Astrocyte (in vitro differentiated cells and primary cell): Measurements from ENCODE around the gene TMPRSS6. TPM values are rescaled to one million over a fixed set of nuclear protein-coding genes. Genes with fewer than 3 reads are reported as not detected.

Source experiments
- DNase-seq: peaks from one replicate; pipeline ENCODE4 v3.0.0-alpha.2; 2010; ENCODE audit warnings: low read depth
- FAIRE-seq: peaks from 2 replicates; lab custom pipeline; 2011; peaks lifted over from hg19 to GRCh38; lab: Jason Lieb, UNC
- H2AFZ ChIP-seq: 2 replicates; pipeline ENCODE4 v1.6.0; 2012; ENCODE audit warnings: low read depth, low read length, inconsistent platforms
- H3K27ac ChIP-seq: 2 replicates; pipeline ENCODE4 v1.5.1; 2011; ENCODE audit warnings: low read depth, low read length, inconsistent platforms
- H3K27me3 ChIP-seq: 2 replicates; pipeline ENCODE4 v1.6.0; 2011; ENCODE audit warnings: low read length, inconsistent platforms; ENCODE audit not compliant: insufficient read depth
- H3K36me3 ChIP-seq: 2 replicates; pipeline ENCODE4 v1.5.1; 2011; ENCODE audit warnings: low read length, inconsistent platforms; ENCODE audit not compliant: insufficient read depth
- H3K4me1 ChIP-seq: 2 replicates; pipeline ENCODE4 v1.5.1; 2011; ENCODE audit warnings: low read length, inconsistent platforms; ENCODE audit not compliant: insufficient read depth
- H3K4me2 ChIP-seq: 2 replicates; pipeline ENCODE4 v1.6.0; 2012; ENCODE audit warnings: low read length, inconsistent platforms
- H3K4me3 ChIP-seq: 2 replicates; pipeline ENCODE4 v1.5.1; 2011; ENCODE audit warnings: low read depth, mild to moderate bottlenecking, low read length, inconsistent platforms; ENCODE audit not compliant: insufficient read depth
- H3K79me2 ChIP-seq: 2 replicates; pipeline ENCODE4 v1.6.0; 2012; ENCODE audit warnings: mild to moderate bottlenecking, low read length, inconsistent platforms; ENCODE audit not compliant: insufficient read depth
- H3K9ac ChIP-seq: 2 replicates; pipeline ENCODE4 v1.6.0; 2012; ENCODE audit warnings: mild to moderate bottlenecking, low read length, inconsistent platforms
- H3K9me3 ChIP-seq: 2 replicates; pipeline ENCODE4 v1.5.1; 2012; ENCODE audit warnings: low read depth, mild to moderate bottlenecking, low read length, inconsistent platforms; ENCODE audit not compliant: insufficient read depth
- H4K20me1 ChIP-seq: 2 replicates; pipeline ENCODE4 v1.6.0; 2012; ENCODE audit warnings: low read length, inconsistent platforms; ENCODE audit not compliant: insufficient read depth
- H3K27ac Mint-ChIP-seq: one replicate; pipeline ENCODE4 v1.8.0; 2021; ENCODE audit warnings: mild to moderate bottlenecking, mixed read lengths; ENCODE audit not compliant: unreplicated experiment
- H3K27me3 Mint-ChIP-seq: one replicate; pipeline ENCODE4 v1.8.0; 2021; ENCODE audit warnings: low read depth, mixed read lengths; ENCODE audit not compliant: unreplicated experiment
- H3K36me3 Mint-ChIP-seq: one replicate; pipeline ENCODE4 v1.8.0; 2021; ENCODE audit warnings: low read depth, mixed read lengths; ENCODE audit not compliant: unreplicated experiment
- H3K4me1 Mint-ChIP-seq: one replicate; pipeline ENCODE4 v1.8.0; 2021; ENCODE audit warnings: low read depth, mixed read lengths; ENCODE audit not compliant: unreplicated experiment
- H3K4me3 Mint-ChIP-seq: one replicate; pipeline ENCODE4 v1.8.0; 2021; ENCODE audit warnings: mild to moderate bottlenecking, moderate library complexity, mixed read lengths; ENCODE audit not compliant: unreplicated experiment
- H3K9me3 Mint-ChIP-seq: one replicate; pipeline ENCODE4 v1.8.0; 2021; ENCODE audit warnings: mild to moderate bottlenecking, mixed read lengths; ENCODE audit not compliant: unreplicated experiment
- EZH2 ChIP-seq: IDR thresholded peaks from 2 replicates; pipeline ENCODE4 v1.6.1; 2012; ENCODE audit warnings: mild to moderate bottlenecking, low read length, inconsistent platforms; ENCODE audit not compliant: insufficient read depth
- total RNA-seq: library from RNA; stranded (reverse); gene quantifications from 2 replicates; pipeline ENCODE4 v1.2.1, GENCODE V29; 2021
- TF ChIP-seq, protein P1 (sequence below): IDR thresholded peaks from 2 replicates; pipeline ENCODE4 v1.5.1; 2011; ENCODE audit warnings: low read depth, mild to moderate bottlenecking, inconsistent platforms, low read length, moderate library complexity; ENCODE audit not compliant: insufficient read depth

Gene TMPRSS6
- total RNA-seq, 1 donor from 2014 or later: not detected

DNA sequence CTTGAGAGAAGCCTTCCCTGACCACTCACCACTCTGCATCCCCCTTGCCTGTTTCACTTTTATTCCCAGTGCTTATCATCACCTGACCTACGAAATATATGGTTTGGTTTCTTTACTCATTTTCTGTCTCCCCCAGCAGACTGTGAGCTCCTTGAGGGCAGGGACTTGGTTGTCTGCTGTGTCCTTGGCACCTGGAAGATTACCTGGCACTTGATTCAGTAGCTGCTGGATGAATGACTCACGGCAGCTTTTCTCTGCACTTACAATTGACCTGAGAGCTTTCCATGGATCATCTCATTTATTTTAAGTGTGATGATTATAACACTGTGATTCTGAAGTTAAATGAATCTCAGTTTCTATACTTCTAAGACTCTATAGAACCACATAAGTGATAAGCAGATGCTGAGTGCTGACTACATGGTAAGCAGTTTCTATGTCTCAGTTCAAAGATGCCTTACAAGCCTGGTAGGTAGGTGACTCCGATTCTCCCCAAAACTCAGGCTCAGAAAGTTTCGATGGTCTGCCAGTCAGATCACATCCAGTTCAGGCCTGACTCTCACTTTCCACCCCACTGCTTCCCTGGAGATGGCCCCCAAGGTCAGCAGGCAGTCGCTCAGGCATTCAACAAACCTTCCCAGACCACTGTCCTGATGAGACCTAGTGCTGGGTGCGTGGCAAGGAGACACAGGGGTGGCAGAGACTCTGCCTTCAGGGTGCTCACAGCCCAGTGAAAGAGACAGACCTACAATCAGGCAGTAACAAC, 28.6 kb upstream of the TMPRSS6 start:
- Histone ChIP-seq H3K4me2 (no peak overlapping the region), H3K27me3 (peaks cover 4% of the 10 kb centered on the region), H3K4me3 (no peak overlapping the region), H3K27ac (no peak overlapping the region), H3K36me3 (no peaks in the 10 kb centered on the region), H3K79me2 (no peaks in the 10 kb centered on the region), H4K20me1 (no peaks in the 10 kb centered on the region), H3K9me3 (no peaks in the 10 kb centered on the region), H3K9ac (no peak overlapping the region), H2AFZ (no peak overlapping the region), H3K4me1 (no peaks in the 10 kb centered on the region)
- TF ChIP-seq, protein P1, sequence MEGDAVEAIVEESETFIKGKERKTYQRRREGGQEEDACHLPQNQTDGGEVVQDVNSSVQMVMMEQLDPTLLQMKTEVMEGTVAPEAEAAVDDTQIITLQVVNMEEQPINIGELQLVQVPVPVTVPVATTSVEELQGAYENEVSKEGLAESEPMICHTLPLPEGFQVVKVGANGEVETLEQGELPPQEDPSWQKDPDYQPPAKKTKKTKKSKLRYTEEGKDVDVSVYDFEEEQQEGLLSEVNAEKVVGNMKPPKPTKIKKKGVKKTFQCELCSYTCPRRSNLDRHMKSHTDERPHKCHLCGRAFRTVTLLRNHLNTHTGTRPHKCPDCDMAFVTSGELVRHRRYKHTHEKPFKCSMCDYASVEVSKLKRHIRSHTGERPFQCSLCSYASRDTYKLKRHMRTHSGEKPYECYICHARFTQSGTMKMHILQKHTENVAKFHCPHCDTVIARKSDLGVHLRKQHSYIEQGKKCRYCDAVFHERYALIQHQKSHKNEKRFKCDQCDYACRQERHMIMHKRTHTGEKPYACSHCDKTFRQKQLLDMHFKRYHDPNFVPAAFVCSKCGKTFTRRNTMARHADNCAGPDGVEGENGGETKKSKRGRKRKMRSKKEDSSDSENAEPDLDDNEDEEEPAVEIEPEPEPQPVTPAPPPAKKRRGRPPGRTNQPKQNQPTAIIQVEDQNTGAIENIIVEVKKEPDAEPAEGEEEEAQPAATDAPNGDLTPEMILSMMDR: no peak
- no peak for TF ChIP-seq EZH2
- H3K4me3 Mint-ChIP-seq: no peak overlapping the region
- H3K36me3 Mint-ChIP-seq: no peaks in the 10 kb centered on the region
- DNase-seq (no peak), FAIRE-seq (no peak)
- peaks cover 4% of the 10 kb centered on the region for H3K4me1 Mint-ChIP-seq
- H3K9me3 Mint-ChIP-seq: peaks cover 2% of the 10 kb centered on the region
- H3K27ac Mint-ChIP-seq: peak overlapping the region; percentile 14
- peaks cover 40% of the 10 kb centered on the region for H3K27me3 Mint-ChIP-seq

DNA sequence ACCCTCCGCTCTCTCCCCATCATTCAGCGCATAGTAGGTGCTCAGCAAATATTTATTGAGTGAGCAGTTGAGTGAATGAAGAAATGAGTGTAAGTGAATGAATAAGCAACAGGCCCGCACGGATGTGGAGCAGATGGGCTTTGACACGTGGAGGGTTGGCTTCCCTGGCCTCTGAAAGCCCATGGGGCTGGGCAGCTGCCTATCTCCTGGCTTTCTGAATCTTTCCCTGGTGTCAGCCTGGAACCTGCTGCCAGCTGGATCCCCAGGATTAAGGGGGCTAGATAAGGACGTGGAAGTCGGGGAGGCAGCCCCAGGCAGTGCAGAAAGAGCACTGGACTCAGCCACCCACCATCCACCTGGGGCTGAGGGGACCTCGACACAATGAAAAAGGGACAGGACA, 27.6 kb upstream of the TMPRSS6 start:
- FAIRE-seq (no peak), DNase-seq (no peak)
- Histone ChIP-seq H3K9ac (no peak overlapping the region), H2AFZ (no peak overlapping the region), H4K20me1 (no peaks in the 10 kb centered on the region), H3K27me3 (peaks cover 4% of the 10 kb centered on the region), H3K4me3 (no peak overlapping the region), H3K9me3 (no peaks in the 10 kb centered on the region), H3K4me2 (no peak overlapping the region), H3K4me1 (no peaks in the 10 kb centered on the region), H3K79me2 (no peaks in the 10 kb centered on the region), H3K36me3 (no peaks in the 10 kb centered on the region), H3K27ac (no peak overlapping the region)
- Mint-ChIP-seq H3K27me3 (peaks cover 37% of the 10 kb centered on the region), H3K4me1 (peaks cover 4% of the 10 kb centered on the region), H3K4me3 (no peak overlapping the region), H3K9me3 (peaks cover 3% of the 10 kb centered on the region), H3K36me3 (no peaks in the 10 kb centered on the region), H3K27ac (no peak overlapping the region)
- TF ChIP-seq, protein P1: no peak
- TF ChIP-seq EZH2: no peak

DNA sequence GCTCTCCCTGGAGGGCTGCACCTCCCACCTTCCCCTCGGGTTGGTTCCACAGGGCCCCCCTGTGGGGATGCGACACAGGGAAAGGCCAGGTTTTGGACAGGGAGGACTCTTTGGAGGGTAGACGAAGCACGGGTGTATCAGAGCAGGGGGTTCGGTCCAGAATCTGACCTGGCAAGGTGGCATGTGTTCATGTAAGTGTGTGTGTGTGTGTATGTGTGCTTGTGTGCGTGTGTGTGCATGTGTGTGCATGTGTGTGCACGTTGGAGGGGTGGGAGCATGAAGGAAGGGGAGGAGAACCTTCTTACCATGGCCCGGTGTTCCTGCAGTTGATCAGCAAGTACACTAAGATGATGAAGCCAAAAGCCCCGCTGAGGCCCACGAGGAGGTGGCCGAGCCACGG, 25.5 kb upstream of the TMPRSS6 start:
- H3K79me2 ChIP-seq: no peaks in the 10 kb centered on the region
- Mint-ChIP-seq H3K27ac (no peak overlapping the region), H3K4me3 (no peak overlapping the region), H3K9me3 (peaks cover 3% of the 10 kb centered on the region), H3K36me3 (no peaks in the 10 kb centered on the region), H3K27me3 (peaks cover 44% of the 10 kb centered on the region), H3K4me1 (peaks cover 4% of the 10 kb centered on the region)
- H3K9ac ChIP-seq: no peak overlapping the region
- no peaks in the 10 kb centered on the region for H3K4me1 ChIP-seq
- DNase-seq (no peak), FAIRE-seq (no peak)
- H3K27me3 ChIP-seq: peaks cover 4% of the 10 kb centered on the region
- H2AFZ ChIP-seq: no peak overlapping the region
- no peak for TF ChIP-seq EZH2
- TF ChIP-seq, protein P1: no peak
- H3K9me3 ChIP-seq: no peaks in the 10 kb centered on the region
- no peak overlapping the region for H3K27ac ChIP-seq
- H4K20me1 ChIP-seq: no peaks in the 10 kb centered on the region
- no peak overlapping the region for H3K4me2 ChIP-seq
- no peak overlapping the region for H3K4me3 ChIP-seq
- H3K36me3 ChIP-seq: no peaks in the 10 kb centered on the region
